IMR-90 (cell line): ENCODE measurements around the gene BLTP3A. TPM values are rescaled to one million over a fixed set of nuclear protein-coding genes. Genes with fewer than 3 reads are reported as not detected.

Experiments
- ATAC-seq: fragments of 200-7000 bp; cut with Tn5 transposase; 2 replicates; pipeline ENCODE4 v1.9.1; 2020; ENCODE audit warnings: low read depth, mild to moderate bottlenecking, moderate library complexity
- BruUV-seq: library from RNA; stranded (reverse); fragments of 400-500 nt; replicated peaks from 2 replicates; lab custom pipeline; 2021; lab: Mats Ljungman, UMichigan
- CTCF ChIA-PET: fragments of 300-600 bp; formaldehyde crosslinking; extraction: SDS; loops from one replicate; lab custom pipeline; 2021; ENCODE audit warnings: antibody characterized with exemption; lab: Yijun Ruan, JAX
- POLR2A ChIA-PET: fragments of 300-600 bp; sonication (Branson Sonifier 250); formaldehyde crosslinking; loops from one replicate; lab custom pipeline; 2022; ENCODE audit warnings: antibody characterized with exemption; ENCODE audit not compliant: unreplicated experiment; lab: Charles Lee
- DNase-seq: peaks from one replicate; pipeline ENCODE4 v3.0.0; 2013
- H2AFZ ChIP-seq: replicated peaks from 2 replicates; pipeline ENCODE3; 2013; ENCODE audit warnings: low read length, mild to moderate bottlenecking; ENCODE audit not compliant: poor library complexity
- H2AK5ac ChIP-seq: 2 replicates; pipeline ENCODE4 v1.6.1; 2013; ENCODE audit warnings: low read depth, low read length, inconsistent platforms
- H2AK9ac ChIP-seq: replicated peaks from 2 replicates; pipeline ENCODE3; 2013; ENCODE audit warnings: mild to moderate bottlenecking, low read depth, low read length, moderate library complexity; ENCODE audit not compliant: poor library complexity
- H2BK120ac ChIP-seq: 2 replicates; pipeline ENCODE4 v1.6.1; 2013; ENCODE audit warnings: low read depth, low read length, inconsistent platforms
- H2BK15ac ChIP-seq: 3 replicates; pipeline ENCODE4 v1.6.1; 2013; ENCODE audit warnings: low read depth, low read length, inconsistent platforms
- H2BK20ac ChIP-seq: 2 replicates; pipeline ENCODE4 v1.6.1; 2013; ENCODE audit warnings: low read depth, mild to moderate bottlenecking, inconsistent platforms, low read length, moderate library complexity
- H2BK5ac ChIP-seq: 2 replicates; pipeline ENCODE4 v1.6.1; 2013; ENCODE audit warnings: mild to moderate bottlenecking, low read depth, low read length, inconsistent platforms; ENCODE audit not compliant: poor library complexity, severe bottlenecking
- H3K14ac ChIP-seq: replicated peaks from 2 replicates; pipeline ENCODE4 v1.6.1; 2013; ENCODE audit warnings: low read depth, low read length, inconsistent platforms
- H3K18ac ChIP-seq: 2 replicates; pipeline ENCODE4 v1.6.1; 2013; ENCODE audit warnings: low read depth, low read length, control low read depth
- H3K23ac ChIP-seq: 2 replicates; pipeline ENCODE4 v1.6.1; 2013; ENCODE audit warnings: low read depth, low read length, inconsistent platforms
- H3K27ac ChIP-seq: 2 replicates; pipeline ENCODE4 v1.5.1; 2013; ENCODE audit warnings: mild to moderate bottlenecking, control low read depth, low read length; ENCODE audit not compliant: insufficient read depth
- H3K27me3 ChIP-seq: 2 replicates; pipeline ENCODE4 v1.6.1; 2013; ENCODE audit warnings: low read length; ENCODE audit not compliant: control insufficient read depth, insufficient read depth
- H3K36me3 ChIP-seq: 2 replicates; pipeline ENCODE4 v1.6.1; 2013; ENCODE audit warnings: low read length, mixed read lengths; ENCODE audit not compliant: control insufficient read depth, insufficient read depth
- H3K4ac ChIP-seq: 2 replicates; pipeline ENCODE4 v1.6.1; 2013; ENCODE audit warnings: low read depth, low read length, inconsistent platforms
- H3K4me1 ChIP-seq: 2 replicates; pipeline ENCODE4 v1.6.1; 2013; ENCODE audit warnings: low read length, mixed read lengths; ENCODE audit not compliant: control insufficient read depth, insufficient read depth
- H3K4me2 ChIP-seq: 2 replicates; pipeline ENCODE4 v1.6.1; 2013; ENCODE audit warnings: low read depth, mild to moderate bottlenecking, control low read depth, low read length, moderate library complexity
- H3K4me3 ChIP-seq: 2 replicates; pipeline ENCODE4 v1.5.1; 2013; ENCODE audit warnings: low read depth, mild to moderate bottlenecking, control low read depth, low read length, moderate library complexity; ENCODE audit not compliant: insufficient read depth
- H3K56ac ChIP-seq: 2 replicates; pipeline ENCODE4 v1.6.1; 2013; ENCODE audit warnings: low read length, inconsistent platforms; ENCODE audit not compliant: insufficient read depth; ENCODE audit errors: extremely low read depth
- H3K79me1 ChIP-seq, 2 experiments: 2 replicates each; pipeline ENCODE4 v1.6.1; 2013; ENCODE audit warnings: low read length in 2 of 2, inconsistent platforms in 1 of 2, low read depth in 1 of 2
- H3K9ac ChIP-seq: 2 replicates; pipeline ENCODE4 v1.6.1; 2013; ENCODE audit warnings: low read depth, low read length, control low read depth
- H3K9me1 ChIP-seq: 2 replicates; pipeline ENCODE4 v1.6.1; 2013; ENCODE audit warnings: low read length, inconsistent platforms; ENCODE audit not compliant: insufficient read depth
- H3K9me3 ChIP-seq: 2 replicates; pipeline ENCODE4 v1.6.1; 2013; ENCODE audit warnings: low read length; ENCODE audit not compliant: control insufficient read depth, insufficient read depth
- H4K20me1 ChIP-seq: 2 replicates; pipeline ENCODE4 v1.6.1; 2013; ENCODE audit warnings: low read length, inconsistent platforms; ENCODE audit not compliant: insufficient read depth
- H4K5ac ChIP-seq: 2 replicates; pipeline ENCODE4 v1.6.1; 2013; ENCODE audit warnings: mild to moderate bottlenecking, low read depth, low read length, control low read depth
- H4K8ac ChIP-seq, 2 experiments: 2 replicates each; pipeline ENCODE4 v1.6.1; 2013; ENCODE audit warnings: low read depth in 2 of 2, low read length in 2 of 2, control low read depth in 1 of 2, inconsistent platforms in 1 of 2
- H4K91ac ChIP-seq: 2 replicates; pipeline ENCODE4 v1.6.1; 2013; ENCODE audit warnings: low read depth, low read length, inconsistent platforms; ENCODE audit not compliant: insufficient read depth
- BHLHE40 ChIP-seq: fragments of 150-350 bp; IDR thresholded peaks from 2 replicates; pipeline ENCODE4 v1.6.1; 2016; ENCODE audit warnings: mild to moderate bottlenecking, low read depth, low read length
- CEBPB ChIP-seq: IDR thresholded peaks from 2 replicates; pipeline ENCODE4 v1.6.1; 2012; ENCODE audit warnings: low read depth, low read length, improper control_type of control experiment
- CHD1 ChIP-seq: IDR thresholded peaks from 2 replicates; pipeline ENCODE4 v1.6.1; 2012; ENCODE audit warnings: low read depth, low read length, improper control_type of control experiment
- FOS ChIP-seq: fragments of 150-350 bp; IDR thresholded peaks from 2 replicates; pipeline ENCODE4 v1.6.1; 2016; ENCODE audit warnings: low read depth, low read length
- MAFK ChIP-seq: IDR thresholded peaks from 2 replicates; pipeline ENCODE4 v1.6.1; 2012; ENCODE audit warnings: low read depth, low read length, improper control_type of control experiment
- MAZ ChIP-seq: IDR thresholded peaks from 2 replicates; pipeline ENCODE4 v1.6.1; 2012; ENCODE audit warnings: low read depth, mild to moderate bottlenecking, low read length, improper control_type of control experiment, moderate library complexity, borderline replicate concordance
- MXI1 ChIP-seq: IDR thresholded peaks from 2 replicates; pipeline ENCODE4 v1.6.1; 2012; ENCODE audit warnings: low read depth, mild to moderate bottlenecking, low read length, moderate library complexity, borderline replicate concordance
- NFE2L2 ChIP-seq: fragments of 150-350 bp; IDR thresholded peaks from 2 replicates; pipeline ENCODE4 v1.6.1; 2016; ENCODE audit warnings: low read depth, mild to moderate bottlenecking, low read length
- POLR2A ChIP-seq: IDR thresholded peaks from 2 replicates; pipeline ENCODE4 v1.6.1; 2012; ENCODE audit warnings: mild to moderate bottlenecking, low read depth, low read length
- RAD21 ChIP-seq: IDR thresholded peaks from 2 replicates; pipeline ENCODE4 v1.6.1; 2012; ENCODE audit warnings: low read length, improper control_type of control experiment
- RCOR1 ChIP-seq: IDR thresholded peaks from 2 replicates; pipeline ENCODE4 v1.6.1; 2012; ENCODE audit warnings: mild to moderate bottlenecking, low read length, improper control_type of control experiment; ENCODE audit not compliant: insufficient replicate concordance
- RFX5 ChIP-seq: IDR thresholded peaks from 2 replicates; pipeline ENCODE4 v1.8.0; 2012; ENCODE audit warnings: low read depth, mild to moderate bottlenecking, low read length, moderate library complexity
- SMC3 ChIP-seq: fragments of 150-350 bp; IDR thresholded peaks from 2 replicates; pipeline ENCODE4 v1.6.1; 2016; ENCODE audit warnings: low read depth, mild to moderate bottlenecking, antibody characterized with exemption, low read length, moderate library complexity
- dilution Hi-C: fragments of 300-500 bp; cut with HindIII; formaldehyde crosslinking; loops from one replicate; pipeline ENCODE4 v1.14.3; 2018; ENCODE audit warnings: low sequenced_read_pairs; ENCODE audit not compliant: unreplicated experiment
- in situ Hi-C: fragments of 300-500 bp; cut with MboI; formaldehyde crosslinking; loops from 3 replicates; pipeline ENCODE4 v1.14.3; 2019; ENCODE audit warnings: low sequenced_read_pairs, inconsistent platforms, mixed read lengths
- intact Hi-C: fragments of 100-400 bp; cut with micrococcal nuclease; formaldehyde crosslinking; loops from 2 replicates; pipeline ENCODE4 v1.10.0; 2022
- polyA plus RNA-seq, 3 experiments: library from polyadenylated mRNA; depleted of rRNA; stranded (reverse); fragments of >200 nt; gene quantifications; 2 replicates each; pipeline ENCODE4 v1.2.3, GENCODE V29; 2012; ENCODE audit warnings: low replicate concordance in 1 of 3
- total RNA-seq: library from RNA; depleted of rRNA; stranded (reverse); fragments of >200 nt; gene quantifications from 2 replicates; pipeline ENCODE4 v1.2.3, GENCODE V29; 2012
- TF ChIP-seq, protein P1 (sequence below): fragments of 150-350 bp; IDR thresholded peaks from 2 replicates; pipeline ENCODE4 v1.6.1; 2016; ENCODE audit warnings: low read depth, mild to moderate bottlenecking, low read length, moderate library complexity, borderline replicate concordance
- TF ChIP-seq, protein P2 (sequence below): conservative IDR thresholded peaks from 2 replicates; pipeline ENCODE4 v1.5.1; 2012; ENCODE audit warnings: mild to moderate bottlenecking, low read depth, low read length, improper control_type of control experiment
- TF ChIP-seq, protein P3 (sequence below): fragments of 150-350 bp; IDR thresholded peaks from 2 replicates; pipeline ENCODE4 v1.6.1; 2017; ENCODE audit warnings: mild to moderate bottlenecking, antibody characterized with exemption, low read length, low read depth

BLTP3A gene
- total and polyA plus RNA-seq, 2 of the 4 experiments (the other 2 are of a cell fraction) = 3.0 to 4.7 TPM

GRCh38 chr6:34837528-34837927 lies 45.6 kb downstream of the BLTP3A start:
- H3K4ac ChIP-seq = no peak overlapping the region
- ChIA-PET POLR2A (no interaction called here), CTCF (no interaction called here)
- DNase-seq (no peak), ATAC-seq (no peak)
- H4K8ac ChIP-seq = no peak overlapping the region
- no peak overlapping the region for H2BK5ac ChIP-seq
- intact Hi-C loops (no loop called here), in situ Hi-C loops (no loop called here), dilution Hi-C loops (no loop called here)
- H3K79me1 ChIP-seq = no peaks in the 10 kb centered on the region
- H3K56ac ChIP-seq = no peak overlapping the region
- H2BK120ac ChIP-seq = no peak overlapping the region
- H3K27me3 ChIP-seq = no peaks in the 10 kb centered on the region
- no peak overlapping the region for H4K91ac ChIP-seq
- no peaks in the 10 kb centered on the region; the same call in none of the 2 replicates for H3K9me1 ChIP-seq
- H2AK5ac ChIP-seq = no peak overlapping the region
- no peak overlapping the region for H3K4me3 ChIP-seq
- H3K23ac ChIP-seq = no peak overlapping the region
- no peak for TF ChIP-seq SMC3
- no peak for TF ChIP-seq POLR2A
- no peak for TF ChIP-seq CHD1
- no peak for TF ChIP-seq FOS
- TF ChIP-seq MXI1 = no peak
- TF ChIP-seq, protein P1, sequence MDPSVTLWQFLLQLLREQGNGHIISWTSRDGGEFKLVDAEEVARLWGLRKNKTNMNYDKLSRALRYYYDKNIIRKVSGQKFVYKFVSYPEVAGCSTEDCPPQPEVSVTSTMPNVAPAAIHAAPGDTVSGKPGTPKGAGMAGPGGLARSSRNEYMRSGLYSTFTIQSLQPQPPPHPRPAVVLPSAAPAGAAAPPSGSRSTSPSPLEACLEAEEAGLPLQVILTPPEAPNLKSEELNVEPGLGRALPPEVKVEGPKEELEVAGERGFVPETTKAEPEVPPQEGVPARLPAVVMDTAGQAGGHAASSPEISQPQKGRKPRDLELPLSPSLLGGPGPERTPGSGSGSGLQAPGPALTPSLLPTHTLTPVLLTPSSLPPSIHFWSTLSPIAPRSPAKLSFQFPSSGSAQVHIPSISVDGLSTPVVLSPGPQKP = no peak
- no peak for TF ChIP-seq CEBPB
- TF ChIP-seq RFX5 = no peak
- TF ChIP-seq NFE2L2 = no peak
- TF ChIP-seq BHLHE40 = no peak
- TF ChIP-seq, protein P2, sequence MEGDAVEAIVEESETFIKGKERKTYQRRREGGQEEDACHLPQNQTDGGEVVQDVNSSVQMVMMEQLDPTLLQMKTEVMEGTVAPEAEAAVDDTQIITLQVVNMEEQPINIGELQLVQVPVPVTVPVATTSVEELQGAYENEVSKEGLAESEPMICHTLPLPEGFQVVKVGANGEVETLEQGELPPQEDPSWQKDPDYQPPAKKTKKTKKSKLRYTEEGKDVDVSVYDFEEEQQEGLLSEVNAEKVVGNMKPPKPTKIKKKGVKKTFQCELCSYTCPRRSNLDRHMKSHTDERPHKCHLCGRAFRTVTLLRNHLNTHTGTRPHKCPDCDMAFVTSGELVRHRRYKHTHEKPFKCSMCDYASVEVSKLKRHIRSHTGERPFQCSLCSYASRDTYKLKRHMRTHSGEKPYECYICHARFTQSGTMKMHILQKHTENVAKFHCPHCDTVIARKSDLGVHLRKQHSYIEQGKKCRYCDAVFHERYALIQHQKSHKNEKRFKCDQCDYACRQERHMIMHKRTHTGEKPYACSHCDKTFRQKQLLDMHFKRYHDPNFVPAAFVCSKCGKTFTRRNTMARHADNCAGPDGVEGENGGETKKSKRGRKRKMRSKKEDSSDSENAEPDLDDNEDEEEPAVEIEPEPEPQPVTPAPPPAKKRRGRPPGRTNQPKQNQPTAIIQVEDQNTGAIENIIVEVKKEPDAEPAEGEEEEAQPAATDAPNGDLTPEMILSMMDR = no peak
- TF ChIP-seq RAD21 = no peak
- TF ChIP-seq MAZ = no peak
- TF ChIP-seq, protein P3, sequence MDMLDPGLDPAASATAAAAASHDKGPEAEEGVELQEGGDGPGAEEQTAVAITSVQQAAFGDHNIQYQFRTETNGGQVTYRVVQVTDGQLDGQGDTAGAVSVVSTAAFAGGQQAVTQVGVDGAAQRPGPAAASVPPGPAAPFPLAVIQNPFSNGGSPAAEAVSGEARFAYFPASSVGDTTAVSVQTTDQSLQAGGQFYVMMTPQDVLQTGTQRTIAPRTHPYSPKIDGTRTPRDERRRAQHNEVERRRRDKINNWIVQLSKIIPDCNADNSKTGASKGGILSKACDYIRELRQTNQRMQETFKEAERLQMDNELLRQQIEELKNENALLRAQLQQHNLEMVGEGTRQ = no peak
- TF ChIP-seq RCOR1 = no peak
- TF ChIP-seq MAFK = no peak
- no peak overlapping the region for H2AK9ac ChIP-seq
- BruUV-seq = no TSS peak
- H4K20me1 ChIP-seq = no peaks in the 10 kb centered on the region
- H4K5ac ChIP-seq = no peak overlapping the region
- no peak overlapping the region for H3K27ac ChIP-seq
- H3K14ac ChIP-seq = no peak overlapping the region
- no peaks in the 10 kb centered on the region; the same call in 1 of the 2 replicates for H3K4me1 ChIP-seq
- no peak overlapping the region for H2BK15ac ChIP-seq
- H3K9me3 ChIP-seq = no peaks in the 10 kb centered on the region
- no peak overlapping the region for H3K9ac ChIP-seq
- H2AFZ ChIP-seq = no peak overlapping the region
- H3K4me2 ChIP-seq = no peak overlapping the region
- H3K36me3 ChIP-seq = peaks cover 6% of the 10 kb centered on the region
- no peak overlapping the region for H2BK20ac ChIP-seq
- no peak overlapping the region for H3K18ac ChIP-seq
